ENCODE data around the gene C2orf80.
"Not testable (repeated sequence)": the region's sequence is repeated elsewhere in the genome, so short reads cannot be mapped to it uniquely, and the experiment has no call there.

The C2orf80 gene

DNA sequence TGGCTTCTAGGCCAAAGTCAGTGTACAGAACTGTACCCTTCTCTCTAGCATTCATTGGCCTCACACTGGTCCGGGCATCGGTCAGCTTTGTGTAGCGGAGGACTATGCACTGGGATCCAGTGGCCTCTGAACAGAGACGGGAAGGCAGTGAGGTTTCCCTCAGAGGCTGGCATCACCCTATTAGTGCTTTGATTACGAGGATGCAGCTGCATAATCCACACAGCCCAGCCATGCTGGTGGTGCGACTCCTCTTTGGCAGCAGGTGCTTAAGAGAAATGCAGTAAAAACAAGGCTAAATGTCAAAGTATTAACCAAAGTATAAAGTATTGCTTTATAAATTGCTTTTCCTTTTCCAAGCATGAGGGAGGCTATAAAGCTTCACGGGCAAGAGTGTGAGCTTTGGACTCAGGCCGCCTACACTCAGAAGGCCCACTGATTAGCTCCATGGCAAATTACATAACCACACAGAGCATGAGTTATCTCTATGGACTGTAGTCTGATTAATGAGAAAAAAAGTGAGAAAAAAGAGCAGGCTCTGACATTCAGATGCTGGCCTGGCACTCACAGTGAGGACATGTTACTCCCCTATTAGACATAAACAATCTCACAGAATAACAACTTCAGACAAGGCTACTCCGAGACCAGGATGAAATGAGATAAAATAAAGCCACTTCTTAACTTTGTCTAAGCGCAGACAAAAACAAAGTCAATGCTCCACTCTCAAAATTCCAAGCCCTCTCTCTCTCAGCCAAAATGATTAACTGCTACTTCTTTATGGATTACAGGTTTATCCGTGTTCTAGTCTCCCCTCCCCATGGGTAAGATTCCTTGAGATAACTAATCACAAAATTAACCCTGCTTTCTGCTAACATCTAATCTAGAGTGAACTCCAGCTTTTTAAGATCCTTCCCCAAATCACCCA lies 53.8 kb downstream of the C2orf80 start:
- DNase-seq (ENCODE audit: low read depth) = no peak

DNA sequence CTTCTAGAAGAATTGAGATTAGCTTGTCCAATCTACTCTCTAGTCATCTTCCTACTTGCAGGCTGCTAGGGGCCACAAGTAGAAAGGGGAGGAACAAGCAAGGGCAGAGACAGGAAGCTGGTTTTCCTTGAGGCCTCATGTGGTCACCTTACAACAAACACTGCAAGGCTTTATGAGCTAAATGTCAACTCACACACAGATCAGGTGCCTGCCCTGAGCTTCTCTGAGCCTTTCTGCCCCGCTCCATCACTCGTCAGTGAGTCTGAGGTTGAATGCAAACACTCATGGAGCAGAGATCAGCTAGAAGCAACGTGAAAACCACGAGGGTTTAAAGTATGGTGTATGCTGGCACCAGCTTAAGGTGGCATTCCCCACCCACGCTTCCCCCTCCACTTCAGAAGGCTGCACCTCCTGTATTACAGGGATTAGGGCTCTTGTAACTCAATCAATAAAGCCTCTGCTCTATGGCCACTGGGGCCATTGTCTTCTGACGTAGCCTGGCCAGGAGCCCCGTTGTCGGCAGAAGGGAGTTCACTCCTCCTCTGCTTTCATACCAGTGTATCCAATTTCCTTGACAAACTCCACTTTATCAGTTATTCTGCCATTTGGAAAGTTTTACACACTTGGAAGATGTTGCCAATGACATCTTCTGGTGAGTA lies 54.8 kb downstream of the C2orf80 start:
- DNase-seq (ENCODE audit: low read depth) = no peak

DNA sequence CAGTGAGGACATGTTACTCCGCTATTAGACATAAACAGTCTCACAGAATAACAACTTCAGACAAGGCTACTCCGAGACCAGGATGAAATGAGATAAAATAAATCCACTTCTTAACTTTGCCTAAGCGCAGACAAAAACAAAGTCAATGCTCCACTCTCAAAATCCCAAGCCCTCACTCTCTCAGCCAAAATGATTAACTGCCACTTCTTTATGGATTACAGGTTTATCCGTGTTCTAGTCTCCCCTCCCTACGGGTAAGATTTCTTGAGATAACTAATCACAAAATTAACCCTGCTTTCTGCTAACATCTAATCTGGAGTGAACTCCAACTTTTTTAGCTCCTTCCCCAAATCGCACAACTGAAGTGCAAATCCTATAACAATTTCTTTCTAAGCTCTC lies 59.1 kb downstream of the C2orf80 start:
- no peak for DNase-seq (ENCODE audit: low read depth)

DNA sequence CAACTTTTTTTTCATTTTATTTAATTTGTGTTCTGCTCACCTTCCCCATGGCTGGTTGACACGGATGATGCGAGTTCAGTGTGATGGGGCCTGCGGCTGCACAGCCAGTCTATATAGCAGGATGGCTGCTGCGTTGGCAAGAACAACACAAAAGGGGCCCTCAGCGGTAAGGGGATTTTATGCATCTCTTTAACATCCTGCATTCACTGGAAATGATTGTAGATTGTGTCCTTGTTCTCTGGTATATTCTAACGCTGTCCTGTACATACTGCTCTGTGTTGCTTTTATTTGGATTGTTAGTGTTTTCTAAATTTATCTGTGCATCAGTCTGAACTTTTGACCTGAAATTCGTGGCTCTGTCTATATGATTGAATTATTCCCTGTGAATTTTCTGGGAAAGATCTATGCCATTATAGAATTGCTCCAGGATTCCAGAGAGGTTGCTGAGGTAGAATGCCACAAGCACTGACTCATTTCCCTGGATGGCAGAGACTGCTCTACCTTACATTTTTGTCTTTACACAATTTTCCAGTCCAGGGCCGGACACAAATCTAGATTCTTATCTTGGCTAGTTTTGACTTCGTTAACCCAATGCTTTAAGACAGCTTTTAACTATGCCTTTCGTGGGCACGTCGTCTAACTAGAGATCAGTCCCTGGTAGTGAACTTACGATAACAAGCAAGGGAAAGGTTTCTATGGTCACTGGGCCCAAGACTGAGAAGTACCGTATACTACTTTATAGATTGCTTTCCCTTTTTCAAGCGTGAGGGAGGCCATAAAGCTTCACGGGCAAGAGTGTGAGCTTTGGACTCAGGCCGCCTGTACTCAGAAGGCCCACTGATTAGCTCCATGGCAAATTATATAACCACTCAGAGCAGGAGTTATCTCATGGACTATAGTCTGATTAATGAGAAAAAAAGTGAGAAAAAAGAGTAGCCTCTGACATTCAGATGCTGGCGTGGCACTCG lies 59.8 kb downstream of the C2orf80 start, which contains the start of gene CRYGC:
CRYGC (minus strand) TSS at position 85 of the 968 bp plus-strand sequence; CDS start at position 49, 36 bp downstream.
- no peak for DNase-seq (ENCODE audit: low read depth)

DNA sequence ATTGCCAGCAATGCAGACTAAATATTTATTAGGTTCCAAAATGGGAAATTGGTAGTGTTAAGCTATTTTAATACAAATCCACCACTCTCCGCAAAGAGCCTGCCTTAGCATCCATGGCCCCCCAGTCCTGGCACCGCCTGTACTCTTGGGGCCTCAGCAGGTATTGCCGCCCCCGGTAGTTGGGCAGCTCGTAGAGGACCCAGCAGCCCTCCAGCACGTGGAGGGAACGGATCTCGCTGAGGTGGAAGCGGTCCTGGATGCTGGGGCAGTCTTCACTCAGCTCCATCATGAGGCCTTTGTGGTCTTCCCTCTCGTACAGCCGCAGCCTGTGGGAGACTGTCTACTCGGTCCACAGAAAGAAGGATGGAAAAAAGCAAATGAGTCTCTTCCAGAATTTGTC lies 61.7 kb downstream of the C2orf80 start:
- DNase-seq (ENCODE audit: low read depth) = no peak

DNA sequence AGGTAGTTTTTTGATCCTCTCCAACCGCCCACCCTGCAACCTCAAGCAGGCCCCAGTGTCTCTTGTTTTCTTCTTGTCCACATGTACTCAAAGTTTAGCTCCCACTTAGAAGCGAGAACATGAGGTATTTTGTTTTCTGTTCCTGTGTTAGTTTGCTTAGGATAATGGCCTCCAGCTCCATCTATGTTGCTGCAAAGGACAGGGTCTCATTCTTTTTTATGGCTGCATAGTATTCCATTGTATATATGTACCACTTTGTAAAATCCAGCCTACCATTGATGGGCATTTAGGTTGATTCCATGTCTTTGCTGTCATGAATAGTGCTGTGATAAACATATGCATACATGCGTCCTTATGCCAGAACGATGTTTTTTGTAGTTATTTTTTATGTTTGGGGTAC lies 62.7 kb downstream of the C2orf80 start:
- DNase-seq (ENCODE audit: low read depth) = no peak

DNA sequence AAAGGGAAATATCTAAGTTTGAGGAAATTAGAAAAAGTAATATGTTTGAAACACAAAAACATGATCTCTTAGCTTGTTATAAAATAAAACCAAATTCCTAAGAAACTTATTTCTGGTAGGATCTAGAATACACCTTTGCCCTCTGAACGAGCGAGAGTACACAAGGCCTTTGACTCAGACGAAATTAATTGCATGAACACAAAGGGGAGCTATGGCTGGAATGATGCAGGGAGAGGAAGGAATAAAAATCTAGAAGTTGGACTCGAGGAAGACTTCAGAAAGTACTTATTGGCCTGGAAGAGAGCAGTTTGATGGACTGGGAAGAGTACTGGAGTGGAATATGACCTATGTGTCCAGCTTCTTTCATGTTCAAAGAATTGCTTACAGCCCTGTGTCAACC lies 64.6 kb downstream of the C2orf80 start:
- DNase-seq (ENCODE audit: low read depth) = no peak

DNA sequence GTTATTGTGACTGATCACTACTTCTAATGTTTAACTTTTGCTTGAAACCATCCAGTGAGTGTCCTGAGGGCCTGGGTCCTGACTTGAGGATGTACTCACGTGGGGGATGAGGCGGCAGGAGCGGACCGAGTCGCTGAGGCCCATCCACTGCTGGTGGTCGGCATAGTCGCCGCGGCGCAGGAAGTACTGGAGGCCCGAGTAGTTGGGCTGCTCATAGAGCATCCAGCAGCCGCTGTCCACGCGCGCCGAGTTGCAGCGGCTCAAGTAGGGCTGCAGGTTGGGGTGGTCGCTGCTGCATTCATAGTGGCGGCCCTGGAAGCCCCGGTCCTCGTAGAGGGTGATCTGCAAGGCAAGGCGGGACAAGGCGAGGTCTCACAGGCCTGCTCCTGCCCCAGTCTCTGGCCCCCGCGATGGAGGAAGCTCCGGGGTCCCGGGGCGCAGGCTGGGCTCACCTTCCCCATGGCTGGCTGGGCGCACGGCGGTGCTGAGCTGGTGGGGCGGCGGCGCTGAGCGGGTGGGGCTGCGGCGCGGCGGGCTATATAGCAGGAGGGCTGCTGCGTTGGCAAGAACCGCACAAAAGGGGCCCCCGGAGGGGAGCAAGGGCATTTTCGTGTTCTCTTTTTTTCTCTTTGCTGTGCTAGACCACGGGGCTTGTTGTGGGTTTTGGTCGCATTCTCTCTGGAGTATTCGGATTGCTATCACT lies 65.7 kb downstream of the C2orf80 start, which contains the start of gene CRYGD:
CRYGD (minus strand) TSS at position 512 of the 703 bp plus-strand sequence; CDS start at position 461, 51 bp downstream.
- DNase-seq (ENCODE audit: low read depth) = not testable (repeated sequence)

DNA sequence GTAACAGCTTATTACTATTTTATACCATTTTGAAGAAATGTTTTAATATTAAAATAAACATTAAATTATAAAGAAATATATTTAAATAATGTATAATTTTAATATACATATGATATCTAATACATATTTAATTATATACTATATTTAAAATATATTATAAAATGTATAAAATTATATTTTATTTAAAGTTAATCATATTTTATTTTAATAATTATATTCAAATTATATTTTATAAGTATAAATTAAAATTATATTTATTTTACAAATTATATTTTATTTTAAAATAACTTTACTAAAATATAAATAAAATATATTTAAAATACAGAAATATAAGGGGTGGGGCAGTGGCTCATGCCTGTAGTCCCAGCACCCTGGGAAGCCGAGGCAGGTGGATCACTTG lies 67.6 kb downstream of the C2orf80 start:
- DNase-seq (ENCODE audit: low read depth) = no peak

DNA sequence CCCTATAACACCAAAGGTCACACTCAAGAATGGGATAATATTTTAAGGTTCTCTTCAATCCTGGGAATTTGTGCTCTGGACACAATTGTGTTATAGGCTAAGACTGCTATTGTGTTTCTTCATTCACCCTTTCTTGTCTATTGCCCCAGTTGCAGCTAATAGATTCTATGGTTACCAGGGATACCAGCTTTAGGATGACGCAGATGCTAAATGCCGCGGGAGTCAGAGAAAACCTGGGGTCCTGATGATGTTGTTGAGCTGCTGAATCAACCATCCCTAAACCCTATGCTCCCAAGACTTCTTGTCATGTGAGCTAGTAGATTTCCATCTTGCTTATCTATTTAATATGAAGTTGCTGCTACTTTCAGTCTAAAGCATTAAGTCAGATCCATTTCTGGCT lies 70.9 kb downstream of the C2orf80 start:
- no peak for DNase-seq (ENCODE audit: low read depth)

DNA sequence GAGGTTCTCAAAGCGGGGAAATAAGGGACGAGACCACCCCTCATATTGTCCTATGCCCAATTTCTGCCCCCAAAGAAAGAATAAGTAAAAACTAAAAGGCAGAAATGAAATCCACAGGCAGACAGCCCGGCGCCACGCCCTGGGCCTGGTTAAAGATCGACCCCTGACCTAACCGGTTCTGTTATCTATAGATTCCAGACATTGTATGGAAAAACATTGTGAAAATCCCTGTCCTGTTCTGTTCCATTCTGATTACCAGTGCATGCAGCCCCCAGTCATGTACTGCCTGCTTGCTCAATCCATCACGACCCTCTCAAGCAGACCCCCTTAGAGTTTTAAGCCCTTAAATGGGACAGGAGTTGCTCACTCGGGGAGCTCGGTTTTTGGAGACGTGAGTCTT lies 72.4 kb downstream of the C2orf80 start:
- DNase-seq (ENCODE audit: low read depth) = not testable (repeated sequence)

Measured in stimulated activated CD8-positive, alpha-beta memory T cell treated with anti-CD3 and anti-CD28 coated beads, Interleukin-15, amount 100 ng/mL, for 1 hour (primary cell).